CD4-positive, alpha-beta T cell treated with Interleukin-1 beta for 1 hour (primary cell): ENCODE results near the gene NGDN.
"Not testable (repeated sequence)": the region's sequence is repeated elsewhere in the genome, so short reads cannot be mapped to it uniquely, and the experiment has no call there.

Experiments
- DNase-seq, 2 donors: peaks; one replicate each; pipeline ENCODE4 v3.0.0-alpha.2; 2020 to 2022

NGDN gene, protein sequence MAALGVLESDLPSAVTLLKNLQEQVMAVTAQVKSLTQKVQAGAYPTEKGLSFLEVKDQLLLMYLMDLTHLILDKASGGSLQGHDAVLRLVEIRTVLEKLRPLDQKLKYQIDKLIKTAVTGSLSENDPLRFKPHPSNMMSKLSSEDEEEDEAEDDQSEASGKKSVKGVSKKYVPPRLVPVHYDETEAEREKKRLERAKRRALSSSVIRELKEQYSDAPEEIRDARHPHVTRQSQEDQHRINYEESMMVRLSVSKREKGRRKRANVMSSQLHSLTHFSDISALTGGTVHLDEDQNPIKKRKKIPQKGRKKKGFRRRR

DNA sequence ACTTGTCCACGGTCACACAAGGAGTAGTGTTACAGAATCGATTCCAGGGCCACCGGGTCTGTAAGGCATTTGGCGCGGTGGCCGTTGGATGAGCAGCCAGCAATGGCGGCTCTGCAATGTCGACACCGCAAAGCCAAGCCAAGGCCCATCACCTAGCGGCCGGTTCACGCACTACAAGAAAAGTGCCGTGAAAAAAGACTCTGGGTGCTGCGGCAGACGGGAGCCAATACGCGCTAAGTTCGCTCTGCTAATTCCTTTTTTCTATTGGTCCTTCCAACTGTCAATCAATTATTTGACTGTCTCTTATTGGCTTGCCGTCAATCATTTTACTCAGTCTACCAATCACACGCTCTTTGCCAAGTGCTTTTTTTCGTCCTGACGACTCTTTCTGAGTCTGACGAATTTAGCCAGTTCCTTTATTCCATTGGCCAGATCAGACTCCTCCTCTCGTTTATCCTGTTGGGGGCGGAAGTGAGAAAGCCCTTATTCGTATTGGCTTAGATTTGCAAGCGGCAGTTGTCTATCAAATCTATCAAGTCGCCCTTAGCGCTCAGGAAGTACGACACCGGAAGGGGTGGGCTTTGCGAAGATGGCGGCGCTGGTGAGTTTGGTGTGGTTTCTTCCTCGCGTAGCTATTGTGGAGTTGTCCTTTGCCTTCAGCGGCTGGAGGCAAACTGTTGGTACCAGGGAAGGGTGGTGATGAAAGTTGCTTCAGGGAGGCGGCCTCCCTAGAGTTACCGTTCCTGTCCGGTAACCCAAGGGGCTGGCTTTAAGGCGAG lies at the start of gene NGDN:
TSS of gene NGDN (plus strand) at position 577 of the 779 bp plus-strand sequence. CDS start at position 590, 13 bp downstream.
- DNase-seq, result peak; percentile 97 to 99

GRCh38 chr14:23421594-23421993 lies 47.9 kb upstream of the NGDN start:
- DNase-seq, result no peak

GRCh38 chr14:23423657-23424056 lies 45.8 kb upstream of the NGDN start:
- DNase-seq, result no peak

DNA sequence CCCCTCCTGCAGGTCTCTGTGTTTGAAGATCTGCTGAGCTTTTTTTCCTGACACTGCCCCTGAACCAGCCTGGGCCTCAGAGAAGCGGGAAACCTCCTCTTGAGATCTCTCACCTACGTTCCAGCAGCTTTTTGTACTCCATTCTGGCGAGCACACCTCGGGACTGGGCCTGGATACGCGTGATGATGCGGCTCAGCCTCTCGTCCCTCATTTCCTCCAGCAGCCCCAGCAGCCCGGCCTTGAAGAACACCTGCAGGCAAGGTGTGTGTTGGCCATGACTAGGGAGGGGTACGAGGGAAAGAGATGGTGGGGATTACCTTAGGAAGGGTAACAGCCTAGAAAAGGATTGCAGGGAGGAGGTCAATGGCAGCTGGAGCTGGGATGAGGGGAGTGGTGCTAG lies 44.3 kb upstream of the NGDN start:
- DNase-seq, result no peak

DNA sequence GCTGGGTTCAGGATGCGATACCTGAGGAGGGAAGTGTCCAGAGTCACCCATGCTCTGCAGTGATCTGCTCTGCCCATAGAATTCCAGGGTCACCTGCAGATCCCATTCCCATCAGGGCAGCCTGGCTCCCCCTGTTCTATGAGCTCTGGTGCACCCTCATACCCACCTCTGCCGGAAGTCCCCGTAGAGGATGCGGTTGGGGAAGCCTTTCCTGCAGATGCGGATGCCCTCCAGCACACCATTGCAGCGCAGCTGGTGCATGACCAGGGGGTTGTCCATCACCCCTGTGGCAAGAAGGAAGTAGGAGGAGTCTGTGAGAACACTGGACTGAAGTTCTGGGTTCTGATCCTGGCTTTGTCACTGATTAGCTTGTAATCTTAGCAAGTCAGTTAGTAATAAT lies 43.7 kb upstream of the NGDN start:
- not testable (repeated sequence) for DNase-seq

DNA sequence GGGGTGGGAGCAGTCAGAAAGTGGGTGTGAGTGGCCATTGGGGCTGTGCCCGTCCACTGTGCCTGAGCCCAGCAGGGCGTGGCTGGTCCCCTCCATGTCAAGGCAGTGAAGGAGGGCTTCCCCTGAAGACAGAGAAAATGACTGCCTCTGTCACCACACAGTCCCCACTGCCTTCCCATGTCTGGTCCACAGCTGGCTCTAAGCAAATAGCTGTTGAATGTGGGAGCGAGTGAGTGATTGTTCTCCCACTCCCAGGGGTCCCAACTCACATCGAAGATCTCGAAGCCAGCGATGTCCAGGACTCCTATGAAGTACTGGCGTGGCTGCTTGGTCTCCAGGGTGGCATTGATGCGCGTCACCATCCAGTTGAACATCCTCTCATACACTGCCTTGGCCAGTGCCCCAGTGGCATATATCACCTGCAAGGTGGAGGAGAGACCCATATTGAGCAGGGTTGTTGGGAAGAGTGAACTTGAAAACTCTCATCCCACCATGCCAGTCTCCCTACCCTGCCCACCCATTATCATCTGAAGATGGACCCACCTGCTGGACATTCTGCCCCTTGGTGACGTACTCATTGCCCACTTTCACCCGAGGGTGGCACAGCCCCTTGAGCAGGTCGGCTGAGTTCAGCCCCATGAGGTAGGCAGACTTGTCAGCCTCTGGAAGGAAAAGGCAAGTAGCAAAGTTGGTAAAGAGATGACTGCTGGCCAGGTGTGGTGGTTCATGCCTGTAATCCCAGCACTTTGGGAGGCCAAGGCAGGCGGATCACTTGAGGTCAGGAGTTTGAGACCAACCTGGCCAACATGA lies 40.6 kb upstream of the NGDN start:
- DNase-seq, result no peak

DNA sequence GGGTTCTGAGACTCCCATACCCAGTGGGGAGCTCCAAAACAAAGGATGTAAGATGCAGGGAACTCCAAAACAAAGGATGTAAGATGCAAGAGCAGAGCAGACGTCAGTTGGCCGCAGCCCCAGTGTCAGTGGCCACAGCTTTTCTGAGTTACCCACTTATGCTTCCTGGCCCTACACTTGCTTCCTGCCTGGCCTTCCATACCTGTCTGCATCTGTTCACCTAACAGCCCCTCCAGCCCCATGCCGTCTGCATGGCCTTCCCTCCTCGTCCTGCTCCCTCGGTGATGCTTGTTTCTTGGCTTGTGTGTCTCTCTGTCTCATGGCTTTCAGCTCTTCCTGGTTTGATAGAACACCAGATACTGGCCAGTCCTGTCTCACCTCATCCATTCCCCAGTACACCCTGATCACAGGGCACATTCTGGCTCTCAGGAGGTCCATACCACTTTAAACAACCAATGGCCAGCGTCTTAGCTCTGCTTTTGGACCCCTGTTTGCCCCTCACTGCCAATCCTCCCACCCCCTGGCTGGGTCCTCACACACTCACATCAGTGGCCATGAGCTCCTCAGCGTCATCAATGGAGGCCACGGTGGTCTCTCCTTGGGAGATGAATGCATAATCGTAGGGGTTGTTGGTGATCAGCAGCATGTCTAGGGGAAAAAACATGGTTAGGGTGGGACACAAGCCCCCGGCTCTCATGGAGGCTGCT lies 39.3 kb upstream of the NGDN start:
- no peak for DNase-seq

DNA sequence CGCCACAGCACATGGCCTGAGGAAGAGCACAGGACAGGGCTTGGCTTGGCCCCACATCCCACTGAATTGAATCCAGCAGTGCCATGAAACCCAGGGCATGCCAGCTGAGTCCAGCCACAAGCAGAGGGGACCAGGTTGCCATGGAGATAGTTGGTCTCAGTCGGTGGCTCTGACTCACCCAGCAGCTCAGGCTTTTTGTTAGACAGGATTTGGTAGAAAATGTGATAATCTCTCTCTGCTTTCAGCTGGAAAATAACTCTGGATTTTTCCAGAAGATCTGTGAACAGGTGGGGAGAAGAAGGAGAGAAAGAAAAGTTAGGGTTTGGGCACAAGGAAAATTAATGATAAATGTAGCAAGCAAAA lies 38.8 kb upstream of the NGDN start:
- DNase-seq, result no peak

DNA sequence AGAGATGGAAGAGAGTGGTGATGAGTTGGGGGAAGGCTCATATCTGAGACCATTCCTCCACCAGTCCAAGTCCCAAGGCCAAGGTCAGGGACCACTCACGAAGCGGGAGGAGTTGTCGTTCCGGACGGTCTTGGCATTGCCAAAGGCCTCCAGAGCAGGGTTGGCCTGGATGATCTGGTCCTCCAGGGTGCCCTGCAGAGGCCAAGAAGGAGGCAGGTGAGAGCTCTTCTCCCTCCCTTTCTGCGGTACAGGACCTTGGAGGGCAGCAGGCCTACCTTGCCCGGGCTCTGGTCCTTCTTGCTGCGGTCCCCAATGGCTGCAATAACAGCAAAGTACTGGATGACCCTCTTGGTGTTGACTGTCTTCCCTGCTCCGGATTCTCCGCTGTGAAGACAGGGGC lies 38.0 kb upstream of the NGDN start:
- no peak for DNase-seq

GRCh38 chr14:23432102-23432925 lies 37.2 kb upstream of the NGDN start:
- no peak for DNase-seq

DNA sequence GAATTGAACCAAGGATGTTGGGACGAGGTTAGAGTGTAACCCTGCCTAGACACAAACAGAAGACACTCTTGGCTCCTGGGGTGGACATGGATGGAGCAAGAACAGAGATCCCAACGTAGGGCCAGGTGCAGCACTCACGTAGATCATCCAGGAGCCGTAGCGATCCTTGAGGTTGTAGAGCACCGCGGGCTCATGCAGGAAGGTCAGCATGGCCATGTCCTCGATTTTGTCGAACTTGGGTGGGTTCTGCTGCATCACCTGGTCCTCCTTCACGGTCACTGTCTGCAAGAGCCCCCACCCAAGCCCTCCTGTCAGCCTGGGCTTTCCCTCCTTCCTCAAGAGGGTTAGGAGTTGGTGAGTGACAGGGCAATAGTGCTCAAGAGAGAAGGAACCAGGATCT lies 36.6 kb upstream of the NGDN start:
- no peak for DNase-seq

DNA sequence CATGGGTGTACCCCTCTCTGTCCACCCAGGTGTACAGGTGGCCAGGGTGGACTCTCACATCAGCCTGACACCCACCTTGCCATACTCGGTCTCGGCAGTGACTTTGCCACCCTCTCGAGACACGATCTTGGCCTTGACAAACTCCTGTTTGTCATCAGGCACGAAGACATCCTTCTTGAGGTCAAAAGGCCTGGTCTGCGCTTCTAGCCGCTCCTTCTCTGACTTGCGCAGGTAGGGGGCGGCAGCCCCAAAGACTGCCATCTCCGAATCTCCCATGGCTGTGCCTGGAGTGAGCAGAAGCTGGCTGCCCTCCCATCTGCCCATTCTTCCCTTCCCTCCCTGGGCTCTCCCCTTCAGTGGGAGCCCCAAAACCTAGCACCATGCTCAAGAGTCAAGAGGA lies 36.0 kb upstream of the NGDN start:
- no peak for DNase-seq

DNA sequence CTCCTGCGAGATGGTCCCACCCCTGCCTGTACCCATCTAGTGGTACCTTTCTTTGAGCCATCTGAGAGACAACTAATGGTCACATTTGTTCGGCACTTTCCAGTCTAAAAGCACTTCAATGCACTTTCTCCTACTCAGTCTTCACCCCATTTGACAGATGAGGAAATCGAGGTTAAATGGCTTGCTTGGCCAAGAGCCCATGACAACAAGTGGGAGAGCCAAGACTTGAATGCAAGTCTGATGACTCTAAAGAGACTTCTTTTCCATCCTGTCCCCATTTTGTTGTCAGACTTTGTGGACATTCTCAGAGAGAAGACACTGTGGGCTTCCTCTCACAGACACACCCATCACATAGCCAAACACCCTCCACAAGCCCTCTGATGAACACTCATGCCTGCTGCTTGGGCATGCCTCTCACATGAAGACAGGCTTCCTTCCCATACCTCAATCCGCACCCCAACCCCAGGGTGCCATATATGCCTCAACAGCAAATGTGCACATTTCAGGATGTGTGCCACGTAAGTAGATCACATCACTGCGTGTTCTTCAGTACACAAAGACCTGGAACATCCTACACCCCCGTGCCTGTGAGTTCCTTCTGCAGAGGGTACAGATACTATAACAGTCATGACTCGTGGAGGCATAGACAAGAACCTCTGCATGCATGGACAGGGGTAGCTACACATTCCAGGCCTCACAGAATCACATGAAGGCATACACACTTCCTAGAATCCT lies 34.8 kb upstream of the NGDN start:
- DNase-seq, result no peak

DNA sequence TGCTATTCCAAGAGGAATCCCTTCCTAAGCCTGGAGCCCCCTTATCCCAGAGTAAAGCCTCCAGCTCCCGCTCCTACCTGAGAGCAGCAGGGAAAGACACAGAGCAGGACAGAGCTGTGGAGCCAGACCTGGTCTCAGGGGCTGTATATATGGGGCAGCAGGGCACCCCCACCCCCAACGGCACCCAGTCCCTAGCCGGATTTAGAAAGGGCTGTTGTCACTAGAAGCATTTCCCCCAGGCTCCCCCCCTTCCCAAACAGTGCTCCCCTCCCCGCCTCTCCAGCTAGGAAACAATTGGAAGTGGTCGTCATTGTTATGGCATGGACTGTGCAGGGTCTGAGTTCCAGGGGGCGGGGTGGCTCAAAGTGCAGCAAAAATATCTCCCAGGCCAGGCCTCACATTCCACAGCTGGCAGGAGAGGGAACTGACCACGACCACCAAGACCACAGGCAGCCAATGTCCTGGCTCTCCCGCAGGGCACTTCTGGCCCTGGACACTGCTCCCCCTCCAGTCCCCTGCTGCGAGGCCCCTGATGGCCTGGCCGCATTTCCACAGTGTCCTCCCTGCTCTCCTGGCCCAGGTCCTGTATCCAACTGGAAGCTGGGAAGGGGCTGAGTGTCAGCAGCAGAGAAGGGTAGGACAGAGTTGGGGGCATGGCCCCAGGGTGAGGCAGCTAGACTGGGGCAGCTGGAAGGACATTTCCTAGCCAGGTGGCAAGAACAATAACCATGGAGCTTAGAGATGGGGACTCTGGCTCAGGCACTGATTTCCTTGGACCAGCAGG lies 33.8 kb upstream of the NGDN start, which contains the start of gene MYH7:
TSS of gene MYH7 (minus strand) at position 118 of the 784 bp plus-strand sequence. CDS start 1,928 bp downstream, outside the sequence.
- no peak for DNase-seq

GRCh38 chr14:23436327-23437132 lies 33.0 kb upstream of the NGDN start:
- no peak for DNase-seq

- no peak for DNase-seq
Observed at GRCh38 chr14:23437133-23438100, 32.1 kb upstream of the NGDN start.

GRCh38 chr14:23438101-23438971 lies 31.2 kb upstream of the NGDN start:
- no peak for DNase-seq
